ENCODE measurements around the gene STX18.

Gene STX18

GRCh38 chr4:4411906-4412305 lies 129.9 kb downstream of the STX18 start:
- Histone ChIP-seq H3K4me3 (ENCODE audit: low read depth in 1 of 5, low read length in 5 of 5) (no peak overlapping the region), H3K27ac (ENCODE audit: low read depth, low read length) (no peak overlapping the region), H3K4me1 (ENCODE audit: control insufficient read depth in 5 of 5, insufficient read depth in 5 of 5, low read length in 5 of 5) (no peaks in the 10 kb centered on the region), H3K36me3 (ENCODE audit: control insufficient read depth in 5 of 5, insufficient read depth in 5 of 5, low read length in 5 of 5) (peaks cover 0 to 12% (median 11%) of the 10 kb centered on the region in 5 donors), H3K9ac (ENCODE audit: low read length in 5 of 5) (no peak overlapping the region), H3K27me3 (ENCODE audit: control insufficient read depth in 5 of 5, insufficient read depth in 4 of 5, low read length in 5 of 5) (peaks cover 2 to 22% (median 14%) of the 10 kb centered on the region in 5 donors), H3K9me3 (ENCODE audit: control insufficient read depth in 5 of 5, low read length in 5 of 5) (peaks cover 0 to 6% (median 2%) of the 10 kb centered on the region in 5 donors)

- no peak overlapping the region for H3K9ac ChIP-seq (ENCODE audit: low read length in 5 of 5)
- no peaks in the 10 kb centered on the region for H3K4me1 ChIP-seq (ENCODE audit: control insufficient read depth in 5 of 5, insufficient read depth in 5 of 5, low read length in 5 of 5)
- H3K36me3 ChIP-seq (ENCODE audit: control insufficient read depth in 5 of 5, insufficient read depth in 5 of 5, low read length in 5 of 5) = peaks cover 0 to 3% (median under 1%) of the 10 kb centered on the region in 5 donors
- no peak overlapping the region for H3K27ac ChIP-seq (ENCODE audit: low read depth, low read length)
- no peak overlapping the region for H3K4me3 ChIP-seq (ENCODE audit: low read depth in 1 of 5, low read length in 5 of 5)
- no peaks in the 10 kb centered on the region for H3K9me3 ChIP-seq (ENCODE audit: control insufficient read depth in 5 of 5, low read length in 5 of 5)
- H3K27me3 ChIP-seq (ENCODE audit: control insufficient read depth in 5 of 5, insufficient read depth in 4 of 5, low read length in 5 of 5) = peaks cover 12 to 28% (median 20%) of the 10 kb centered on the region in 5 donors
Observed at GRCh38 chr4:4410271-4410670, 131.6 kb downstream of the STX18 start.

- Histone ChIP-seq H3K4me3 (ENCODE audit: low read depth in 1 of 5, low read length in 5 of 5) (no peak overlapping the region), H3K27ac (ENCODE audit: low read depth, low read length) (no peak overlapping the region), H3K27me3 (ENCODE audit: control insufficient read depth in 5 of 5, insufficient read depth in 4 of 5, low read length in 5 of 5) (peaks cover 15 to 31% (median 25%) of the 10 kb centered on the region in 5 donors), H3K9me3 (ENCODE audit: control insufficient read depth in 5 of 5, low read length in 5 of 5) (no peaks in the 10 kb centered on the region), H3K36me3 (ENCODE audit: control insufficient read depth in 5 of 5, insufficient read depth in 5 of 5, low read length in 5 of 5) (no peaks in the 10 kb centered on the region), H3K4me1 (ENCODE audit: control insufficient read depth in 5 of 5, insufficient read depth in 5 of 5, low read length in 5 of 5) (no peaks in the 10 kb centered on the region), H3K9ac (ENCODE audit: low read length in 5 of 5) (no peak overlapping the region)
Observed at GRCh38 chr4:4409416-4410115, 132.3 kb downstream of the STX18 start.

- H3K4me3 ChIP-seq (ENCODE audit: low read depth in 1 of 5, low read length in 5 of 5) = no peak overlapping the region
- no peaks in the 10 kb centered on the region for H3K9me3 ChIP-seq (ENCODE audit: control insufficient read depth in 5 of 5, low read length in 5 of 5)
- H3K36me3 ChIP-seq (ENCODE audit: control insufficient read depth in 5 of 5, insufficient read depth in 5 of 5, low read length in 5 of 5) = no peaks in the 10 kb centered on the region
- H3K4me1 ChIP-seq (ENCODE audit: control insufficient read depth in 5 of 5, insufficient read depth in 5 of 5, low read length in 5 of 5) = no peaks in the 10 kb centered on the region
- H3K9ac ChIP-seq (ENCODE audit: low read length in 5 of 5) = no peak overlapping the region
- no peak overlapping the region for H3K27ac ChIP-seq (ENCODE audit: low read depth, low read length)
- peaks cover 15 to 39% (median 27%) of the 10 kb centered on the region in 5 donors for H3K27me3 ChIP-seq (ENCODE audit: control insufficient read depth in 5 of 5, insufficient read depth in 4 of 5, low read length in 5 of 5)
Observed at GRCh38 chr4:4408576-4409335, 133.1 kb downstream of the STX18 start.

- no peak overlapping the region for H3K27ac ChIP-seq (ENCODE audit: low read depth, low read length)
- H3K27me3 ChIP-seq (ENCODE audit: control insufficient read depth in 5 of 5, insufficient read depth in 4 of 5, low read length in 5 of 5) = peaks cover 15 to 44% (median 33%) of the 10 kb centered on the region in 5 donors
- H3K36me3 ChIP-seq (ENCODE audit: control insufficient read depth in 5 of 5, insufficient read depth in 5 of 5, low read length in 5 of 5) = no peaks in the 10 kb centered on the region
- H3K4me3 ChIP-seq (ENCODE audit: low read depth in 1 of 5, low read length in 5 of 5) = no peak overlapping the region
- no peak overlapping the region for H3K9ac ChIP-seq (ENCODE audit: low read length in 5 of 5)
- H3K9me3 ChIP-seq (ENCODE audit: control insufficient read depth in 5 of 5, low read length in 5 of 5) = no peaks in the 10 kb centered on the region
- H3K4me1 ChIP-seq (ENCODE audit: control insufficient read depth in 5 of 5, insufficient read depth in 5 of 5, low read length in 5 of 5) = no peaks in the 10 kb centered on the region
Observed at GRCh38 chr4:4408132-4408523, 133.7 kb downstream of the STX18 start.

- Histone ChIP-seq H3K27me3 (ENCODE audit: control insufficient read depth in 5 of 5, insufficient read depth in 4 of 5, low read length in 5 of 5) (peaks cover 15 to 50% (median 36%) of the 10 kb centered on the region in 5 donors), H3K4me3 (ENCODE audit: low read depth in 1 of 5, low read length in 5 of 5) (no peak overlapping the region), H3K9me3 (ENCODE audit: control insufficient read depth in 5 of 5, low read length in 5 of 5) (no peaks in the 10 kb centered on the region), H3K4me1 (ENCODE audit: control insufficient read depth in 5 of 5, insufficient read depth in 5 of 5, low read length in 5 of 5) (no peaks in the 10 kb centered on the region), H3K9ac (ENCODE audit: low read length in 5 of 5) (no peak overlapping the region), H3K36me3 (ENCODE audit: control insufficient read depth in 5 of 5, insufficient read depth in 5 of 5, low read length in 5 of 5) (no peaks in the 10 kb centered on the region), H3K27ac (ENCODE audit: low read depth, low read length) (no peak overlapping the region)
Observed at GRCh38 chr4:4407299-4408131, 134.3 kb downstream of the STX18 start.

GRCh38 chr4:4406455-4407298 lies 135.2 kb downstream of the STX18 start:
- Histone ChIP-seq H3K9ac (ENCODE audit: low read length in 5 of 5) (no peak overlapping the region), H3K4me3 (ENCODE audit: low read depth in 1 of 5, low read length in 5 of 5) (no peak overlapping the region), H3K27me3 (ENCODE audit: control insufficient read depth in 5 of 5, insufficient read depth in 4 of 5, low read length in 5 of 5) (peaks cover 15 to 51% (median 36%) of the 10 kb centered on the region in 5 donors), H3K36me3 (ENCODE audit: control insufficient read depth in 5 of 5, insufficient read depth in 5 of 5, low read length in 5 of 5) (no peaks in the 10 kb centered on the region), H3K9me3 (ENCODE audit: control insufficient read depth in 5 of 5, low read length in 5 of 5) (no peaks in the 10 kb centered on the region), H3K27ac (ENCODE audit: low read depth, low read length) (no peak overlapping the region), H3K4me1 (ENCODE audit: control insufficient read depth in 5 of 5, insufficient read depth in 5 of 5, low read length in 5 of 5) (no peaks in the 10 kb centered on the region)

GRCh38 chr4:4405358-4405962 lies 136.4 kb downstream of the STX18 start:
- H3K27ac ChIP-seq (ENCODE audit: low read depth, low read length) = no peak overlapping the region
- H3K4me1 ChIP-seq (ENCODE audit: control insufficient read depth in 5 of 5, insufficient read depth in 5 of 5, low read length in 5 of 5) = no peaks in the 10 kb centered on the region
- no peaks in the 10 kb centered on the region for H3K36me3 ChIP-seq (ENCODE audit: control insufficient read depth in 5 of 5, insufficient read depth in 5 of 5, low read length in 5 of 5)
- H3K9me3 ChIP-seq (ENCODE audit: control insufficient read depth in 5 of 5, low read length in 5 of 5) = no peaks in the 10 kb centered on the region
- no peak overlapping the region for H3K4me3 ChIP-seq (ENCODE audit: low read depth in 1 of 5, low read length in 5 of 5)
- H3K27me3 ChIP-seq (ENCODE audit: control insufficient read depth in 5 of 5, insufficient read depth in 4 of 5, low read length in 5 of 5) = peaks cover 15 to 57% (median 43%) of the 10 kb centered on the region in 5 donors
- H3K9ac ChIP-seq (ENCODE audit: low read length in 5 of 5) = no peak overlapping the region

- H3K36me3 ChIP-seq (ENCODE audit: control insufficient read depth in 5 of 5, insufficient read depth in 5 of 5, low read length in 5 of 5) = no peaks in the 10 kb centered on the region
- H3K27me3 ChIP-seq (ENCODE audit: control insufficient read depth in 5 of 5, insufficient read depth in 4 of 5, low read length in 5 of 5) = peaks cover 15 to 48% (median 40%) of the 10 kb centered on the region in 5 donors
- peaks cover 0 to 10% (median 3%) of the 10 kb centered on the region in 5 donors for H3K9me3 ChIP-seq (ENCODE audit: control insufficient read depth in 5 of 5, low read length in 5 of 5)
- no peaks in the 10 kb centered on the region for H3K4me1 ChIP-seq (ENCODE audit: control insufficient read depth in 5 of 5, insufficient read depth in 5 of 5, low read length in 5 of 5)
- H3K27ac ChIP-seq (ENCODE audit: low read depth, low read length) = no peak overlapping the region
- H3K9ac ChIP-seq (ENCODE audit: low read length in 5 of 5) = no peak overlapping the region
- no peak overlapping the region for H3K4me3 ChIP-seq (ENCODE audit: low read depth in 1 of 5, low read length in 5 of 5)
Observed at GRCh38 chr4:4402966-4403365, 138.9 kb downstream of the STX18 start.
